Measurements from ENCODE around the gene SMIM34. TPM values are rescaled to one million over a fixed set of nuclear protein-coding genes. Genes with fewer than 3 reads are reported as not detected.
"Not testable (repeated sequence)": the region's sequence is repeated elsewhere in the genome, so short reads cannot be mapped to it uniquely, and the experiment has no call there.

The SMIM34 gene
- total RNA-seq, 2 donors from 2014 or later = not detected

DNA sequence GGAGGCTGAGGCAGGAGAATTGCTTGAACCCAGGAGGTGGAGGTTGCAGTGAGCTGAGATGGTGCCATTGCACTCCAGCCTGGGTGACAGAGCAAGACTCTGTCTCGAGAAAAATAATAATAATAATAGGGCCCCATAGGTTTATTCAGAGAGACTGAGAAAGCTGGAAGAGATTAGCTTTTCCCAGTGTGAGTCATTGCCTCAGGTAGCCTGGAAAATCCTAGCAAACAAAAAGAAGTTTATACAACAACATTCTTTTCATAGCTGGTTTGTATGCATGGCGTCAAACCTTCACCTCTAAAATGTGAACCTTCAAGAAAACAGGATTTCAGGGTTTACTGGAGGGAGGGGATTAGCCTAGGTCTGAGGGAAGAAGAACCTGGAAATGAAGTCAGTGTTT is 40.6 kb downstream of the SMIM34 start:
- ATAC-seq; intact Hi-C loops (cut with DNase I, micrococcal nuclease); DNase-seq: not testable (repeated sequence)

GRCh38 chr21:34375619-34375972 is 48.2 kb downstream of the SMIM34 start:
- DNase-seq; intact Hi-C loops (cut with DNase I, micrococcal nuclease): not testable (repeated sequence)
- ATAC-seq = peak; percentile 74

- intact Hi-C loops (cut with DNase I, micrococcal nuclease); DNase-seq: not testable (repeated sequence)
- ATAC-seq = peak; percentile 96
These were observed 48.7 kb downstream of the SMIM34 start, which contains the start of gene SMIM11 for GRCh38 chr21:34374940-34375618. Gene SMIM11, plus strand, starts transcription at chr21:34375507. Its CDS starts 3,998 bp downstream, at chr21:34379505.

DNA sequence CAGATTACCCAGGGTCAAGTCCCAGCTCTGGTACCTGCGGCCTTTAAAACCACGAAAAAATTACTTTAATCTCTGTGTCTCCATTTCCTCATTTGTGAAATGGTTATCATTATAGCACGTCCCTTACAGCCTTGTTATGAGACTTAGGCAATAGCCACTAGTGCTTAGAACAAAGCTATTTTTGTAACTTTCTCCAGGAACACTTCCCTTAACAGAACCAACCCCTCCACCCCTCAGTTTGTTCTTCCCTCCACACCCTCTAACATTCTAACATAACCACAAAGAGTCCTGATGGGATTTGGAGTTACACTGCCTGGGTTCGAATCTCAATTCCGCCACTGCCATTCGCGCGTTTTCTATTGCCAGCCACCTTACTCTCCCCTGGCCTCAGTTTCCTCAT is 49.3 kb downstream of the SMIM34 start:
- intact Hi-C loops (cut with DNase I, micrococcal nuclease); ATAC-seq; DNase-seq: not testable (repeated sequence)

DNA sequence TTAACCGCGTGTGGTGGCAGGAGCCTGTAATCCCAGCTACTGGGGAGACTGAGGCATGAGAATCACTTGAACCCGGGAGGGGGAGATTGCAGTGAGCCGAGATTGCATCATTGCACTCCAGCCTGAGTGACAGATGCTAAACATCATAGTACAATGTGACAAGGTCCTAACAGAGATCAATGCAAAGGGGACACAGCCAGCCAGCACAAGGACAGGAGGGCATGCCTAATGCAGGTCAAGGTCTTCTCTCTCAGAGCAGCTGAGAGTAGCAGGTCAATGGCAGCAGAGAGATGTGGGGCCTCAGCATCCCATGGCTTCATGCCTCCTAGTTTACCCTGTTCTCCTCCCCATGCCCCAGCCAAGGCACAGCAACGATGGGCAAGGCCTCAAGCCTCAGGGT is 51.4 kb downstream of the SMIM34 start:
- no peak for DNase-seq
- intact Hi-C loops (cut with DNase I, micrococcal nuclease) = no loop called here
- ATAC-seq = no peak

GRCh38 chr21:34369741-34370140 is 54.0 kb downstream of the SMIM34 start:
- ATAC-seq (no peak), DNase-seq (no peak)
- intact Hi-C loops (cut with DNase I, micrococcal nuclease) = no loop called here

Other genes starting within 250 kb of the SMIM34 start
- gene KCNE2, start 59.9 kb downstream of the SMIM34 start, total RNA-seq = not detected
- gene SMIM11, start 48.4 kb downstream of the SMIM34 start, total RNA-seq = 1 to 10 TPM; 1.9 to 2.4 TPM
- gene KCNE1, start 88.3 kb upstream of the SMIM34 start, total RNA-seq = 1 to 10 TPM in 1 of 2 donors, under 1 TPM in 1; 0.59 to 1.2 TPM
- gene RCAN1, start 191.2 kb upstream of the SMIM34 start, total RNA-seq = 10 to 100 TPM; 47.4 to 91.3 TPM
- 10 to 100 TPM in 1 of 2 donors, under 1 TPM in 1; 0.61 to 15.0 TPM for gene CLIC6, start 245.0 kb upstream of the SMIM34 start, total RNA-seq